ENCODE results near the gene PYGL. TPM values are rescaled to one million over a fixed set of nuclear protein-coding genes. Genes with fewer than 3 reads are reported as not detected.
"Not testable (repeated sequence)": the region's sequence is repeated elsewhere in the genome, so short reads cannot be mapped to it uniquely, and the experiment has no call there.

The PYGL gene
- total RNA-seq, 1 experiment from 2014 or later = 101 TPM

DNA sequence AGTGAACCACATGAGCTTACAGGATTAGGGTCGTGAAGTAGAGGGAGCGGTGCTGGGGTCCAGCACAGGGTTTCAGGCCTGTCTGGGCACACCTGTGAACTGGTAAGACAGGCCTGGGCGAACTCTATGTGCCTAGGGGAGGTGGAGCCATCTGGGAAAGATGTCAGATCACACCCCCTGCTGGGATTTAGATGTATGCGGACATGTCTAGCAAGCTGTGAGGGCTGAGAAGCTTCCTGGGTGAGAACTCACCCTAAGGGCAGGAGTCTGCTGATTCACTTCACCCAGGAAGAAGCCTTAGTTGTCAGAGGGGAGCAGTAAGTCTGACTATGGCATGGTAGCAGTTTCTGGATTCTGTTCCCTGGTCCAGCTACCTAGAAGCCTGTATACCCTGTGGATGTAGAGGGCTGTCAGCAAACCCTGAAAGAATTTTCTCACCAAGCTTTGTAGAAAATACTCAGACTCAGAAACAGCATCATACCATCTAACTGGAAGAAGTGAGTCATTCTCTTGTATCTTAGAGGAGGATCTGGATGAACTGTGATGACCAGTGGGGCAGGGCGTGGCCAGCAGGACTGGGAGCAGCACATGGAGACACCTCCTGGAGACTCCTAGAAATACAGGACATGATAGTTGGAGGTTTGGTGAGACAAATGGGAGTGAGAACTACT is 11.2 kb upstream of the PYGL start:
- DNase-seq (ENCODE audit: low read depth) = peak; percentile 97

DNA sequence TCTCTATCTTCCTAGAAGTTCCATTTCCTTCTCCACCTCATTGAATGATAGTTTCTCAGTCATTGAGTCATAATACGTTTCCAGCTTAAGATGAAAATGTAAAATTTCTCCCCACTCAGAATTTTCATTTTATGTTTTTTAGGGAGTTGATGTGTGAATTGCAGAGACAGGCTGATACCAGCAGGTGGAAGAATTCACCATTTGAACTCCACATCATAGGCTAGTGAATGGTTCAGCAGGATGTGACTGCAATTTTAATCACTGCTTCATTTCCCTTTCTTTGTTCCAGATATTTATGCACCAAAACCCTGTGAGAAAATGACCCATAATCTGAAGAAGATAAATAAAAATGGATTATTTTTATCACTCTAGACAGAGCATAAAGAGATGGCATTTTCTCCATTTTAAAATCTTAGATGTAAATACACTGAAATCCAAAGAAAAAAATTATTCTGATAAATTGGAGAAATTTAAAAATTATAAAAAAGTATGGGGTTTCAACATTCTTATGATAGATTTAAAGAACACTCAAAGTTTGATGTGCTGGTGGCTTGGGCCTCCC is 10.6 kb upstream of the PYGL start:
- DNase-seq (ENCODE audit: low read depth) = peak; percentile 77

DNA sequence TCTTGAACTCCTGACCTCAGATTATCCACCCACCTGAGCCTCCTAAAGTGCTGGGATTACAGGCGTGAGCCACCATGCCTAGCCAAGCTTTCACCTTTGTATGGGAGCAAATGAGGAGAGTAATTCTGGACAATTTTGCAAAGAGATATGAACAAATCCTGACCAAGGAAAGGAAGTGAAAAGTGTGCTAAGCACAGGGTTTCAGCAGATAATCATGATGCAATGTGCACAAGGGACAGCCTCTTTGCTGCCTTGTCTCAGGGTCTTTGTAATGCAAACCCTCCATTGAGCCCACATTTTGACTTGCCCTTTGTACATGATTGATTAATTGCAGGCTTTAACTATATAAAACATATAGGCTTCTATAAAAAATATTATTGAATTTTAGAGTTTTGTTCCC is 9.2 kb upstream of the PYGL start:
- no peak for DNase-seq (ENCODE audit: low read depth)

DNA sequence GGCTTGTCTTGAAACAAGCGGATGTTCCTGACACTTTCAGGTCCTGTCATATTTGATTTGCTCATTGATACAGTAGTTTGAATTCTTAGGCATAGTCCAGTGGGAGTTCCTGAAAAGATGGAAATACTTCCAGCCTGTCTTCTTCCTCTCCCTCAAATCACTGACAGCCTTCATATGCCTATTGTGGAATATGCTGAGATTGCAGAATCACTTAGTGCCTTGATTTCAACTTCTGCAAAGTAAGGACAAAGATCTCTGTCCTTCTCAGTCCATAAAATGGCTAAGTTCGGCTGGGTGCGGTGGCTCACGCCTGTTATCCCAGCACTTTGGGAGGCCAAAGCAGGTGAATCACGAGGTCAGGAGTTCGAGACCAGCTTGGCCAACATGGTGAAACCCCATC is 6.7 kb upstream of the PYGL start:
- no peak for DNase-seq (ENCODE audit: low read depth)

DNA sequence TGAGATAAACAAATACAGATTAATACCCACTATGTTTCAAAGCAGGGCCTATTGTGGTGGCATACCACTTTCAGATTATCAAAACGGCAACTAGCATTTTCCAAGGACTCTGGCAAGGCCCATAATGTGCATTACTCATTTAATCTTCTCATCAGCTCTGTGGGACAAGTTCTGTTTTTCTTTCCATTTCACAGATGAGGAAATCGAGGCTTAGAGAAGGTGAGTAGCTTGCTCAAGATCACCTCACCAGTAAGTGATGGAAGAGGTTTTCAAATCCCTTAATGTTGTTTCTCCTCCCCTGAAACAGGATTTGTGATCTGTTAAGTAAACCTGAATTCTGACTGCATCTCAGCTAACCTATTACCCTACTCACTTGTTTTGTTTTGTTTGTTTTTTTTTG is 3.9 kb upstream of the PYGL start:
- no peak for DNase-seq (ENCODE audit: low read depth)

DNA sequence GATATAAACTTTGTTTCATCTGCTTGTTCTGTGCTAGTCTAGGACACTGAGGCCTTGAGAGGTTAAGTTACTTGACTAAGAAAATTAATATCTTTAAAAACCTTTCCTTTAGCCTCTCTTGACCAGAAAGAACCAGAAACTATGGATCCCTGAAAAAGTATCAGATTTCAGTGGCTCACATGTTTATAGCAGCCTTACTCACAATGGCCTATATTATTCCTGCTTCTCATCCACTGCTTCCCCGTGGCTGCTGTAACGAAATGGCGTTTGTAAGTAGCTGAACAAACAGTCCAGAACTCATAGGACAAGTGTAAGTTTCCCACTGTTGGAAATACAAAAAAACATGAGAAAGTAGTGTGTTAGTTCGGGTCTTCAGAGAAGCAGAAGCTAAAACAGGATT is 3.2 kb upstream of the PYGL start:
- peak; percentile 34 for DNase-seq (ENCODE audit: low read depth)

DNA sequence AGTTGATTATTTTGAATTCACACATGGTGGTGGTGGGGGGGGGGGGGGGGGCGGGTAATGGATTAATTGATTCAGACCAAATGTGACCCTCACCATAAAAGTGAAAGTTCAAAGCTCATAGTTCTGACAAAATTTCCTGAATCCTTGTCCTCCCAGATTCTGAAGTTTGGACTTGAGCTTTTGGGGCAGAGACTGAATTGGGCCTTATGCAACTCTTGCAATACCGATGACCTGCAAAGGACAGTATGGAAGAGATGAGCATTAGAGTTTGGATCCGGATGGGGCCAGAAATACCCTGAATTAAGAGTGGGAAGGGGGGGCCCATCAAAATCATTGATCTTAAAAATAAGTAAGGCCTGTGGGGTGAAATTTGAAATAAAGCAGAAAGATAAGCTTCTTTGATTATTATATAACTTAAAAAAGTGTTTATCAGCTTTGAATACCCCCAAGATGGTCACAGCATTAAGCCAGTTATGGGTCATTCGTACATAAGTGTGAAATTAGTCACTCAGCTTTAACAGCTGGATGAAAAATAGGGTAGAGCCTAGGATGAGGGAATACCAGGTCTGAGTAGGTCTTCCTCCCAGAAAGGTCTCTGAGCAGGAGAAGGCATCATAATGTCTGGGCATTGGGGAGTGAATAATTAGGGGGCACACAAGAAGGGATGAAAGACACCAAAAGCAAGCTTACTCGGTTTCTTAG is 2.1 kb upstream of the PYGL start:
- peak; percentile 45 for DNase-seq (ENCODE audit: low read depth)

DNA sequence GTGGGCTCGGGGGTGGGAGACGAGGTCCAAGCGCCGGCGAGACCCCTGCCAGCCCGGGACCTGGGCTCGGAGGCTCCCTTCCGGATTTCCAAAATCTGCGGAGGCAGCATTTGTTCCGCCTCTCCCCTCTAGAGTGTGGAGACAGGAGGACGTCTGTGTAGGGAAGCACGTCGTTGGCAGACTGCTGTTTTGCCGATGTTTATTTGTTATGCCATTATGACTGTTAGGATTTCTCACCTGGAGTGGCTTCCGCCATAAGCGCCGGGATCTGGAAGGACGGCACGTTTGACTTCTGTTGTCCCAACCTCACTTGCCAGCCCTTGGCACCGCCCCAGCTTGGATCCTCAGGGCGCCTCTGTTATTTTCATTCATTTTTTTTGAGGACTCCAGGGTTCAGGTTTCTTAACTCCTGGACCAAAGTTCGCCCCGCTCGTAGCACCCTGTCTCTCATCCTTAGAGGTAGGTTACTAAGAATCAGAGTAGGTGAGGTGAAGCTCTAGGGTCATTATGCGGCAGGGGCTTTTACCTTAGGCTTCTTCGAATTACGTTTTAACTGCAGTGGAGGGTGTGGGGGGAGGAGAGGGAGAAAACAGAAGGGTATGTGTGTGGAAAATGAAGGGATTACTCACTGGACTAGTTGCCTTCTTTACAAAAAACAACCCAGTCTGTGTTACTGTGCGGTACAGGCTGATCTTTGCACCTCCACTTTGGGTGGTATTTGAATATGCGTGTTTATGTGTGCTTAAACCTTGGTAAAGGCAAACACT is 547 bp upstream of the PYGL start:
- DNase-seq (ENCODE audit: low read depth) = peak; percentile 62

DNA sequence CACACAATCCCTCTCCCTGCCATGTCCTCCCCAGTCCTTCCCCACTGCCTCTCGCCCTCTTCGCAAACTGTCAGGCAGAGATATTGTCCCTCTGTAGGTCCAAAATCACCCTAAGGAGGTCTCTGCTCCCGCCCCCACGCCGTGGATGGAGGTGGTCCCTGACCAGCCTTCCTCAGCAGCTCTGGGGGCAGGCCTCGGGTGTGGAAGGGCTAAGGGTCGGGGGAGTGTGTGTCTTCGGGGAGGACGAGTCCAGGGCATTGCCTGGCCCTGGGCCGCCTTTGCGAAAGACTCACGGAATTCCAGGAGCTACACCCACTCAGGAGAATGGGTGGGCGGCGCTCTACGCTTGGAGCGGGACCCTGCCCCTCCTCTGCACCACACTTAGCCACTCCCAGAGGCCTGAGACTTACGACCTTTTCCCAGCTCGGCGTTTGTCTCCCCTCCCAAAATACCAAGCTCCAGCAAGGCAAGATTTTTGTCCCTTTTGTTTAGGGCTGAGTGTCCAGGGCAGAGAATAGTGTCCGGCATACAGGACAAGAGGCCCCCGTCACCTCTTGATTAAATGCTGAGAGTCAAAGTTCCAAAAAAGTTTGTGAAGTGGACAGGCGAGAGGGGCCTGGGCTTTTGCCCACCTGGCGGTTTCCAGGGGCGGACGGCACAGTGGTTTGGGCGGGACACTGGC is 881 bp downstream of the PYGL start:
- peak; percentile 47 for DNase-seq (ENCODE audit: low read depth)

DNA sequence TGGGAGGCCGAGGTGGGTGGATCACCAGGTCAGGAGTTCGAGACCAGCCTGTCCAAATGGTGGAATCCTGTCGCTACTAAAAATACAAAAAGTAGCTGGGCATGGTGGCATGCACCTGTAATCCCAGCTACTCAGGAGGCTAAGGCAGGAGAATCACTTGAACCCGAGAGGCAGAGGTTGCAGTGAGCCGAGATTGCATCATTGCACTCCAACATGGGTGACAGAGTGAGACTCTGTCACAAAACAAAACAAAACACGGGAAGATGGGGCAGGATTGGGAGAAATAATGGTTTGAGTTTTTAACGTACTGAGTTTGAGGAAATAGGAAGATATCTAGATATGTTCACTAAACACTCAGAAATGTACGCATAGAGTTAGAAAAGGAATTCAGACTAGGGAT is 2.6 kb downstream of the PYGL start:
- not testable (repeated sequence) for DNase-seq (ENCODE audit: low read depth)

DNA sequence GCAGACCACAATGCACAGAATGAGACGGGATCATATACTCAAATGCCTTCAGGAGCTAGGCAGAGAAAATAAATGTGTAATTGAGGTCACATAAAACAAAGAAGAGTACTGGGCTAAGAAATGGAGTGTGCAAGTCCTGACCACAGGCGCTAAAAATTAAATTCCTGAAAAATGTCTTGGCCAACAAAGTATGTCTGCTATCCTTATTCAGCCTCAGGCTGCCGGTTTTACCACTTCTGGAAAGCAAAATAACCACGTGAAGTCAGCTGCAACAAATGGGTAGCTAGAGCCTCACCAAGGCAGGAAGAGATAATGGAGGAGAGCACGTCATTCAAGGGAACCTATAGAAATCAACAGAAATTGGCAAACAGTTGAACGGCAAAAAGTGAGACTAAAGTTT is 3.1 kb downstream of the PYGL start:
- DNase-seq (ENCODE audit: low read depth) = peak; percentile 31

DNA sequence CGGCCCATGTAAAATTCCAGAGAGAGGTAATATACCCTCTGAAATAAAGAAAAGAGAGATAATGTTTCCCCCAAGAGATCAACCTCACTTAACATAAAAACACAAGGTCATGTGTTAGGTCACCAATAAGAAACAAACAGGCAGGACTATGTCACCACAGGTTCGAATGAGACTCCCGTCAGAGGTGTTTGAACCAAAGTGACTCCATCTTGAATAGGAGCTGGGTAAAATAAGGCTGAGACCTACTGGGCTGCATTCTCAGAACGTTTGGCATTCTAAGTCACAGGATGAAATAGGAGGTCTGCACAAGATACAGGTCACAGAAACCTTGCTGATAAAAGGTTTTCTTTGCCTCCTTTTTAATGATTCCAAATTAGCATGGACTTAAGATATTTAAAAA is 6.5 kb downstream of the PYGL start:
- DNase-seq (ENCODE audit: low read depth) = no peak

DNA sequence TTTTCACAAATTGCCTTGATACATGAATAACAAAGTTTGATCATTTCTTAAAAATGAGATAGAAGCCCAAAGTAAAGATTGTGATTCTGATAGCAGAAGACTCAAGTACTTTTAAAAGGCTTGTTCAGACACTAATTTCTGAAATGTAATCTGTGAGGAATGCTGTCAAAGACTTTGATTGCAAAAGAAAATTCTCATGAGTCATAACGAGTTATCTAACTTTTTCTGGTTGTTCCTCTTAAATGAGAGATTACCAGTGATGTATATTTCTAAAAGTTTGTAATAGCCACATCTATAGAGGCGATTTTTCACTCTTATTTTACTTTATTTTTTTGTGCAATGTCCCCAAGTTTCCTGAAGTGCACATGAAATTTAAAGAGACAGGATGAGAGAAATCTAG is 7.0 kb downstream of the PYGL start:
- peak; percentile 53 for DNase-seq (ENCODE audit: low read depth)

DNA sequence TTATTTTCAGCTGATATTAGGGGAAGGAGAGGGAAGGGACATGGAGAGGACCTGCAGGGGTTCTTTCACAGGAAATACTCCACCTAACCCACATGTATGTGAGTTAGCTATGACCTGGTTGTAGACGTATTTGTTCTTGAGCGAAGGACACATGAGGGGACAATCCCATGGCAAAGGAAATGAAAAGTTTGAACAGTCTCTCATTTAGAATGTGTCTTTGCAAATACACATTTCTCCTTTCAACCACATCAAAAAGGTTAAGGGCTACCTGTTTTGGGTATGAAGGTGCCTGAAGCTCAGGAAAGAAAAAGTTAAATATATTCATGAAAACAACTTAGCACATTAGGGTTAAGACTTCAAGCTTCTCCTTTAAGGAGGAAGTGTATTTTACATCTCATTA is 7.4 kb downstream of the PYGL start:
- DNase-seq (ENCODE audit: low read depth) = no peak

DNA sequence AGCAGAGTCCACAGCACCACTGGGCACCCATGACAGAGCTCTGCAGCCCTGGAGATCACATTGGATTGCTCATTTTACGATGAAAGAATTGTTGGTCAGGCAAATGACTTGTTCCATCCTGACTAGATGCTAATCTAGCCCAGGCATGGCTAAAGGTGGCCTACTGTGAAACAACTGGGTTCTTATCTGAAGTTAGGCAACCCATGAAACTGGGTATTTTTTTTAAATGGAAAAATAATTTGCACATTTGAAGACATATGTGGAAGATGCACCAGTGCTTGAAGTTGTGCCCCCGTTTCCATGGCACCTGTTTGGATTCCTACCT is 8.3 kb downstream of the PYGL start:
- no peak for DNase-seq (ENCODE audit: low read depth)

DNA sequence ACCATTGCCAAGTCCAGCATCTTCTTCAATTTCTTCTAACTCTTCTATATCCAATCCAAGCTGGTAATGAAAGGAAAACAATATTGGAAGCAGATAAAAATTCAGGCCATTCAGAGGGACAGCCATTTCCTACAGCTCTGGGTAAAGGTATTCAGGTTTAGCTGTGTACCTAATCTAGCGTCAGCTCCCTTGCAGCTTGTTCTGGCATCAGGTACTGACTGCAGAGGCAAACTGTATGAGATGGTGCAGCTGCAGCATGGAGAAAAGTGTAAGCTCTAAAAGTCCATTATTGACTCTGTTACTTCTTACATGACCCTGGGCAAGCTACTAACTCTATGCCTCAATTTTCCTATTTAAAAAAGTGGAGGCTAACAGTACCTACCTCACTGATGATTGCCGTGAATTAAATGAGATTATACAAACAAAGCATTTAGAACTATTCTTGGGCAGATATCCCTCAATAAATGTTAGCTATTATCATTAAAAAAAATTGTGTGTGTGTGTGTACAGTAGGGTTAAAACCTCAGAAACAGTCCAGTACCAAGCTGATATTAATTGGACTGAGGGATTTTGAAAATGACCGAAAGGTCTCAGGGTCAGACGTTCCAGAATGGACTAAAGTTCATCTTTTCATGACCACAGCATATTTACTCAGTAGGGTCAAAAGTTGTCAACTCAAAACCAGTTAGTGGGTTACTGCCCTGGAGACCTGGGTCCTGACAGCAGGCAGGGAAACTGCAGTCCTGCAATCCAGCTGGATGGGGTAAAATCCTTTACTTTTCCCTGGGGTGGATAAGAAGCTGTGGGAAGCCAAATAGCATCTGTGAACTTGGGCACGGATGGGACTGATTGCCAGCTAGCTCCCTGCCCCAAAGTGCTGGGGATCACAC is 8.9 kb downstream of the PYGL start:
- DNase-seq (ENCODE audit: low read depth) = no peak

DNA sequence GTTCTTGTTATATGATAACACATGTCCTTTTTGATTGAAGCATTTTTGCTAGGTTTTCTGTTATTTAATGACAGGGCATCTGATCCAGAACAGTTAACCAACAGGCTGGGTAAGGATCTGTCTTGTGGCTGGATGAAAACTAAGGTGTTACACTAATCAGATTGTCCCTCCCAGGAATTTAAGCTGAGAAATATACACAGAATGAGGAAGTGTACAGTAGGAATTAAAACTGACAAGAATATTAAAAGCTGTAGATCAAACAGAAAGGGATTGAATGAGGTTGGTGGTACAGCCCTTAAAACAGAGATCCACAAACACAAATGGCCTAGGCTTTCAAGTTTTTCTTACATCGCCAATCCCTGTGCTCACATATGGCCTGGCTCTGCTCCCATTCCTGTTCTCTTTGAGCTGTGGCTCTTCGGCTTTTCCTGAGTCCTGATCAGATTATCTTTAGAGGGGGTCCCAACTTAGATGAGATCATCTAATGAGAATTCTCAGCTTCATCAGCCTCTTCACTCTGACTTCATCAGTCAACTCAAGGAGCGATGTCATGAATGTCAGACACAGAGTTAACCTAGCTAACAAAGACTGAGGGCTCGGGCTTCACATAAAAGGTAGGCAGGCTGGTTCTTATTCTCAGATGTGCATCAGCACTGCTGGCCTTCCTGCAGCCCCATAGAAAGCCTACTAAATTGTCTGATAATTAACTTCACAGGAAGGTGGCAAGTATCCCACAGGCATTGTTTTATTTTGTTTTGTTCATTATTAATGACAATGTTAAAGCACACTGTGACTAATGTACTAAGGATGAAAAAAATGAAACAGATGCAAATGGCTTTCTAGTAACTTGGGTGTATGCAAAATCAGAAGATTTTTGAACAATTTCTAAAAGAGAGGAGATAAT is 11.4 kb downstream of the PYGL start:
- DNase-seq (ENCODE audit: low read depth) = no peak

DNA sequence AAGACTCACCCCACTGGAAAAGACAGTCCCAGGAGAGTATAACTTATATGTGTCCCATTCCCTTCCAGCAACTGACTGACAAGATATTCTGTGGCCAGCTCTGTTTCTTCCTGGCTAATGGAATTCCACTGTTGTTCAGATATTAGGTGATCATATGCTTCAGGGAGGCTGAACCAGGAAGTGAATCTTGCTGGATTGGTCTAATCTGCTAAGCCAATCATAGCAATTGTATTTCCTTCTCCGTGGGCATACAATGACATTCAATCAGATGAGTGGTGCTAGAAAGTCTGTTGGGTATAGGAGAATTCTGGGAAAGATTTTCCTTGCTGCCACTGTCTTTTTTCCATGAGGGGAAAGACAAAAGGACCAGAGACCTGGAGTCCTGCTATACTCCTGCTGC is 12.1 kb downstream of the PYGL start:
- no peak for DNase-seq (ENCODE audit: low read depth)

DNA sequence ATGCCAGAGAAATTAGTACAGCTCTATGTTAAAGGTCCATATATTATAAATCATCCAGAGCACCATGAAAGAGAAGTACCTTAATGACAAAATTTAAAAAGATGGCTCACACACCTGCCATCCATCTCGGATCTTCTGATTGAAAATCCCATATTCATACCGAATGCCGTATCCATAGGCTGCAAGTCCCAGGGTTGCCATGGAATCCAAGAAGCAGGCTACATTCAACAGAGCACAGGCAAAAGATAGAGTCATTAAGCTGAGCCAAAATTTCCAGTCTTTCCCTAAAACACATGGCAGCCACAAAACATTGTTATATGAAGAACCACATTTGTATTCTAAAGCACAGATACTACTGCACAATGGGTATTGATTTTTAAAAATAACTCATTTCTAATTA is 12.7 kb downstream of the PYGL start:
- DNase-seq (ENCODE audit: low read depth) = no peak

DNA sequence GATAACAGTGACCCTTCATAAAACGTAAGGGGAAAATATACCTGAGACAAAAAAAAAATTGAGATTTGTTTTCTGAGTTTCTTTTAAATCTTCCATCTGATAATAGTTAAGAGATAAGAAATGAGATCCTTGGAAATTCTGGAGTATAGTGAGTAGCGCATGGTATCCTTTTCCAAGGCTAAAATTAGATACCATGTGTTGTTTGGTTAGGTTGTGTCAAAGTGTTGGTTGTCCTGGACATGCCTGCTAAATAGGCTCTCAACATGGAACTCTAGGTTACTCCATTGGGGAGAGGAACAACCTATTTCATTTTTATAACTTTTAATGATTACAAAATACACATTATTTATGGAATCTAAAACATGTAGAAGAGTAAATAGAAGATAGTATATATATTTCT is 14.8 kb downstream of the PYGL start:
- no peak for DNase-seq (ENCODE audit: low read depth)

Data from LHCN-M2 (cell line).